DND-41 (cell line): ENCODE measurements around the gene DNAH1.

Experiments used
- ATAC-seq: fragments of 200-7000 bp; cut with Tn5 transposase; 3 replicates; pipeline ENCODE4 v1.9.1; 2021; ENCODE audit warnings: low read depth; ENCODE audit not compliant: insufficient read depth
- DNase-seq: peaks from one replicate; pipeline ENCODE4 v3.0.0-alpha.2; 2020
- H2AFZ ChIP-seq: 2 replicates; pipeline ENCODE4 v1.6.0; 2012; ENCODE audit warnings: low read depth, low read length
- H3K27ac ChIP-seq: 2 replicates; pipeline ENCODE4 v1.5.1; 2012; ENCODE audit warnings: low read length, inconsistent platforms
- H3K27me3 ChIP-seq: fragments of 200-600 bp; sonication (generic); 2 replicates; pipeline ENCODE4 v1.6.0; 2012; ENCODE audit warnings: low read length, mild to moderate bottlenecking, inconsistent platforms; ENCODE audit not compliant: insufficient read depth, poor library complexity
- H3K36me3 ChIP-seq: 2 replicates; pipeline ENCODE4 v1.5.1; 2012; ENCODE audit warnings: low read length, inconsistent platforms; ENCODE audit not compliant: insufficient read depth
- H3K4me1 ChIP-seq: 2 replicates; pipeline ENCODE4 v1.5.1; 2012; ENCODE audit warnings: mild to moderate bottlenecking, low read length; ENCODE audit not compliant: insufficient read depth
- H3K4me2 ChIP-seq: 2 replicates; pipeline ENCODE4 v1.6.0; 2012; ENCODE audit warnings: mild to moderate bottlenecking, moderate library complexity, low read length, inconsistent platforms; ENCODE audit not compliant: insufficient read depth
- H3K4me3 ChIP-seq, 2 experiments: fragments of 200-600 bp in 1 of 2; shearing (Covaris generic) in 1 of 2; 2 replicates each; pipeline ENCODE4 v1.5.1; 2012 to 2016; ENCODE audit warnings: inconsistent platforms in 2 of 2, low read length in 2 of 2, mild to moderate bottlenecking in 2 of 2, low read depth in 1 of 2, moderate library complexity in 1 of 2
- H3K79me2 ChIP-seq: 2 replicates; pipeline ENCODE4 v1.6.0; 2012; ENCODE audit warnings: low read length, inconsistent platforms; ENCODE audit not compliant: insufficient read depth
- H3K9ac ChIP-seq: 2 replicates; pipeline ENCODE4 v1.6.0; 2012; ENCODE audit warnings: low read depth, mild to moderate bottlenecking, inconsistent platforms, low read length, moderate library complexity
- H3K9me3 ChIP-seq: 2 replicates; pipeline ENCODE4 v1.5.1; 2012; ENCODE audit warnings: low read length, moderate library complexity, mild to moderate bottlenecking, inconsistent platforms; ENCODE audit not compliant: insufficient read depth, severe bottlenecking
- H4K20me1 ChIP-seq: 2 replicates; pipeline ENCODE4 v1.6.0; 2012; ENCODE audit warnings: low read length; ENCODE audit not compliant: insufficient read depth
- CTCF ChIP-seq: IDR thresholded peaks from 2 replicates; pipeline ENCODE4 v1.5.1; 2012; ENCODE audit warnings: borderline replicate concordance, low read length, moderate library complexity, mild to moderate bottlenecking; ENCODE audit not compliant: poor library complexity, severe bottlenecking; ENCODE audit errors: extremely low read depth
- EZH2 ChIP-seq: IDR thresholded peaks from 3 replicates; pipeline ENCODE4 v1.6.1; 2012; ENCODE audit warnings: borderline replicate concordance, low read depth, mild to moderate bottlenecking, moderate library complexity, low read length, inconsistent platforms; ENCODE audit not compliant: severe bottlenecking

Gene DNAH1

GRCh38 chr3:52447512-52448355 is 131.6 kb downstream of the DNAH1 start:
- no peaks in the 10 kb centered on the region for H3K36me3 ChIP-seq
- H4K20me1 ChIP-seq = no peaks in the 10 kb centered on the region
- H3K27me3 ChIP-seq = no peaks in the 10 kb centered on the region
- H3K4me2 ChIP-seq = no peak overlapping the region
- TF ChIP-seq CTCF (no peak), EZH2 (no peak)
- H3K4me1 ChIP-seq = 0 out of 2 replicates have a peak, but pooled peaks cover 4% of the 10 kb centered on the region
- DNase-seq = no peak
- no peaks in the 10 kb centered on the region for H3K79me2 ChIP-seq
- no peaks in the 10 kb centered on the region for H3K9me3 ChIP-seq
- ATAC-seq = no peak
- H3K9ac ChIP-seq = no peak overlapping the region
- H3K4me3 ChIP-seq = no peak overlapping the region
- H2AFZ ChIP-seq = no peak overlapping the region
- no peak overlapping the region for H3K27ac ChIP-seq
